OCI-M2 (cell line): Measurements from ENCODE around the gene SS18.

Experiments used
- DNase-seq: peaks from one replicate; lab custom pipeline; 2025; ENCODE audit not compliant: unreplicated experiment; lab: John Stamatoyannopoulos, UW

SS18 gene

DNA sequence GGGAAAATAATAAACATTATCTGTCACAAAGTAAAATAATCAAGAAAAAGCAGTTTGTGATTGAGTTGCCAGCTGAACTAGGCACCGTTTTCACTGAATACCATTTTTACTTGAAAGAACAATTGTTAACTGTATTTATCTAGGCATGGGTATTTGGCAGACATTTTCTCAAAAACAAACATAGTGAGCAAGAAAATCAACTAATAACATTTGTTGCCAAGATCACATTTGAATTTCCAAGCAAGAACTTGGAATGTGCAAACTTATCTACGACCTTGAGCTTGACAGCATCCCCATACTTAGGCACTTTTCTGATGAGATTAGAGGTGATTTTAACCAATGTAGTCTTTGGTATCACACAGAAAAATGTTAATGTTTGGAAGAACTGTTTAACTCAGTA is 16.7 kb downstream of the SS18 start:
- no peak for DNase-seq

DNA sequence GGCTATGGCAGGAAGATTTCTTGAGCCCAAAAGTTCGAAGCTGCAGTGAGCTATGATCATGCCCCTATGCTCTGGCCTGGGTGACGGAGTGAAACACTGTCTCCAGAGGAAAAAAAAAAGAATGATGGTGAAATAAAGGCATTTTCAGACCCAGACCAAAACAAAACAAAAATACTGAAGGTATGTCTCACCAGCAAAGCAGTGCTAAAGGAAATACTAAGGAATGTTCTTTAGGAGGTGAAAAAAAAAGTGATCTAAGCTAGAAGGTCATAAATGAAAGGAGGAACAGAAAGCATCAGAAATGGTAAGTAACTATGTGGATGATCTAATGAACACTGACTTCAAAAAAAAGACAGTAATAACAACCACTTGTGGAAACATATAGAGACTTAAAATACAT is 18.7 kb downstream of the SS18 start:
- no peak for DNase-seq

DNA sequence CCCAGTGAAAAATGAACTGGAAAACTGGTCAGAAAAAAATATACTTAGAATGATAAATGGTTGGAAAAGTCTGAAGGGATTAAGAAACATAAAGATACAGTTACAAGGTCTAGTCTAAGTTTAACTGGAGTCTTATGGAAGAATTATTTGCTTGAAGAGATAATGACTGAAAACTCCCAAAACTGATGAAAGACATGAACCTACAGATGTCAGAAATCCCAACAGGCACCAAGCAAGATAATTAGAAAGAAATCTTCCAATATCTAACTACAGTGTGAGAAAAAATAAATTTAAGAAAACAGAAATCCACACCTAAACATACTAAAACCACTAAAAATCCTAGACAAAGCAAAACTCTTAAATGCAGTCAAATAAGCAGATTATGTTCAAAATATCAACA is 19.4 kb downstream of the SS18 start:
- no peak for DNase-seq

DNA sequence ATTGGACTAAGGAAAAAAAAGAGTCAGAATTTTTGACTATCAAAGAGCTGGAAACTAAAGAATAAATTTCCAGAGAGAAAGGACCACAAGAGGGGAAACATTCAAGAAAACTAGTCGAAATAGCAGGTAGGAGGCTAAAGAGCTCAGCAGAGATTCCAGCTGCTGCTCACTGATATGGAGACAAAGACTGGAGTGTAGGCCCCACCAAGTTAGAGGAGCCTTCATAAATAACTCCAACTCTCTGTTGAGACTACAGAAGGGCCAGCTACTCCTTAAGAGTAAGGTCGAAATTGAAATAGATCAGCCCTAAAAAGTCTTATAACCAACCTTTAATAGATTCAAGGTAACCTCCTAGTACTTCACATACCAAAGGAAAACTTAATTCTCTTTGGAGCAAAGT is 31.1 kb downstream of the SS18 start:
- no peak for DNase-seq

DNA sequence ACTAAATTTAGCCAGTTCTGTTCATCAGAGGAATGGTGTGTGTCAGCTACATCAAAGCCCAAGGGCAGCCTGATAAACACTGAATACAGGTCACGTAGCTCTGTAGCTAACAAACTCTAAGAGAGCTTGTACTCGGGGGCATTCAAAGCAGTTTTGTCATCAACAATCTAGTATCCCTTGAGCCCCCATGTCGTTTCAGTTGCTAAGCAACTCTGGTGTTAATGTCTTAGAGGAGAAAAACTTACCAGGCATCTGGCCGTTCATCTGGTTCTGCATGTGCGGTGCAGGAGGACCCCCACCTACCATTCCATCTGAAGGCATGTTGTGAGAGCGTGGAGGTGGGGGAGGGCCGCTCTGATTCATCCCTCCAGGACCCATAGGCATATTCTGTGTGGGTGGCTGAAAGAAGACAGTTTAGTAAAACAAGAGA is 33.1 kb downstream of the SS18 start:
- no peak for DNase-seq

DNA sequence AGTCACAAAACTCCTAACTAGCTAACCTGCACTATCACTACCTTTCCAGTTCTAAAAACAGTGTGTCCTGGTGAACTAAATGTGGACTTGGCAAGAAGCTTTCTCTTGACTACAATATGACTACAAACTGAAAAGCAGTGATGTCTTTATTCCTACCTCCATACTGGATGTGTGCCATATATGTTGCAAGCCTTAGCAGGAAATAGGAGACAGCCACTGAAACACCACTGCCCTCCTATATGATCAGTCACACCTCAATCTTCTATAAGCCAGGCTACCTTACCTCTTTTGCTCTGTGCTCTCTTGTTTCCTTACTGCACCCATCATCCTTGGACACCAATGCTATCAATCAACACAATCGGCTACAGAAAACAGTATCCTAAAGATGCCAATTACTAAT is 34.1 kb downstream of the SS18 start:
- DNase-seq: no peak

DNA sequence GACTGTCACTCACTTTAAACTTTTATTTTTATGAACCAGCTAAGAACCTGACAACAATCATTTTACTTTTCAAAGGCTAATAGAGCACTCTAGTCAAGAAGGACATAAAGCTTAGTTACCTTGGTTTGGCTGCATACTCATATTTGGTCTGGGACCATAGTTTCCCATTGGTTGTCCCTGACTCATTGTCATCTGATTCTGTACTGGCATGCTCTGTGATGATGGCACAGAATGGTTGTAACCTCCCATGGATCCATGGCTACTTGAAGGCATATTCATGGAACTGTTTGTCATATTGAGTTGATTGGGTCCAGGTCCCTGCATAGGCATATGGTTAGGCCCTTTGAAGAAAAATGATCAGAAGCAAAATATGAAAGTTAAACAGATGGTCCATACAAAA is 37.9 kb downstream of the SS18 start:
- DNase-seq: no peak

DNA sequence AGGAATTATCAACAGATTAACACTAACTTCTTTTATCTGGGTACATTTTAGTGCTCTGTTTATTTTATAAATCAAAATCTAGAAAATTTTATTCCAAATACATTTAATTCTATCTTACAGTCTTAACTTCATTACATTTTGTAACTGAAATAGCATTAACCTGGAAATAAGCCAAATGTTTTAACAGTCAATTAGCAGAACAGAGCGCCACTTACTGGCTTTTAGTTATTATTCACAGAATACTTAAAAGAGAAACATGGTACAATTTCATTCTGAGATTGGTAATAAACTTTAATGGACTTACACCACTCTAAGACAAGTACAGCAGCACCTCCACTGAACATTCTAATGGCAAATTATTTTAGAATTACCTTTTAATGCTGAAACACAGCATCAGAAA is 38.6 kb downstream of the SS18 start:
- no peak for DNase-seq

DNA sequence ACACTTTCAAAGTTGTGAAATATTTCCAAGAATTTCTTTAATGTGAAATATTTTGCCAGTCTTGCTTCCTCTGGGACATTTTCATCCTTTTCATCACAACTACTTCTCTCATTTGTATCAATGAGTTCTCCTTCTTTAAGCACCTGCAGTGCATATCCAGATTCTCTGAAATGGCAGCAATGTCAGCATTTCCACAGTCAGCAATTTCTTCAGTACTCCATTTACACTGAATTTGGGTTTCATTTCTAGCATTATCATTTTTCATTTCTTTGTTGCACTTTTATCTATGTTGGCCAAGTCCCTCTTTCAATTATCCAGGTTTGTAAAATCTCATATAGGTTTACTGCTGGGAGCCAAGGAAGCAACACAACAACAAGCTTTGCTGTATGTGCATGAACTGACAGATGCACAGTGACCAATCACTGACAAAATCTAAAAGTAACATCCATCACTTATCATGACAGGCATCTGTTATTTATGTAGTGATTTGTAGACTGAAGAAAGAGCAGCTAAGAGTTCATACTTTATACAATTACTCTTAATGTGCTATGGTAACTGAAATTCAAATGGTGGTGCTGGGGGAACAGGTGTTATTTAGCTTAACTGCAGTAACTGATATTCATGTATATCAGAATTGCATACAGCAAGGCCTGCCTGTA is 43.9 kb downstream of the SS18 start:
- no peak for DNase-seq

DNA sequence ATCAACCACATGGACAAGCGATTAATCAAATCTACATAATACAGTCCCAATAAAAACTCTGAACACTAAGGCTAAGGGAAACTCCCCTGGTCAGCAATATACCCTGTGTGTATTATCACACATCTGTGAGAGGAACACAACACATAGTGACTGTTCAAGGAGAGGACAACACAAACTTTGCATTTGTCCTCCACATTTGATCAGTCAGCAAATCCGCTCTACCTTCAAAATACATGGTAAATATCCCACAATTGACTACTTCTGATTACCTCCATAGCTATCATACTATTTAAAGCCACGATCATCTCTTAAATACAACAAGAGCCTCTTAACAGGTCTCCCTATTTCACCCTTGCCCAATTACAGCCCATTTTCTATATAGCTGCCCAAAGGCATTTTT is 45.6 kb downstream of the SS18 start:
- no peak for DNase-seq

DNA sequence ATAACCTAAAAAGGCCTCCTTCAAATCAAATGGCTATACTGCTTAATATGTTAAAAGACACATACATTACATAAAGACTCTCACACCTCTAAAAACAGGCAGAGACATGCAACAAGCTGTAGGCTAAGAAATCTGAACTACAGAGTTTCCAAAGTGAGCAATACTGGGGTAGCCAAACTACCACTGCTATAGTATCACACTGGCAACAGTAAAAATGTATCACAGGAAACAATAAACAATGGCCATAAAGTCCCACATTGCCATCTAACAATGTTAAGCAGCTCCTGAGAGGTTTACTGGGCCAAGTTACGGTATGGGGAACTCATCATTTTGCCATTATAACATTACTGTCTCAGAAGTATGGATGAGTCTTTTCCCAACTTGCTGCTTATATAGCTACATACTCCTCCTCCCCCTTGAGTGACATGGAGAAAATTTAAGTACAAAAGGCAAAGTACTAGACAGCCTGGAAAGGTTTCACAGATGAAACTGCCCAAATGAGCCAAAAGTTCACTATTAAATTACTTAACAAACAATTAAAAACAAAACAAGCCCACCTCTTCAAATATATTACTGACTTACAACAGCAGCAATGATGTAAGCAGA is 50.3 kb downstream of the SS18 start:
- DNase-seq: no peak

DNA sequence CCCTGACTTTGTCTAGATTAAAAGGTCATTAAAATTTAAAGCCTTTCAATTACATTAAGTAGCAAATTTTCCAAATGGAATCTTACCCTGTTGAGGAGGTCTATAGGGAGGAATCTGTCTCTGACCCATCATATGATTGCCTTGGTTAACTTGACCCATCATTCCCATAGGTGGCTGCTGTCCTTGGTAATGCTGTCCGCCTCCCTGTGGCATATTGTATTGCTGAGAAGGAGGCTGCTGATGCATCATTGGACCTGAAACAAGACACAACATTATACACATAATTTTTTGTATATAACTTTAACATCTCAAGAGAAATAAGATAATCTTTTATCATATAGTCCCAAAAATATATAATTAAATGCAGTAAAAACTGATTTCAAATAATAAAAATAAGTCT is 51.2 kb downstream of the SS18 start:
- DNase-seq: no peak

DNA sequence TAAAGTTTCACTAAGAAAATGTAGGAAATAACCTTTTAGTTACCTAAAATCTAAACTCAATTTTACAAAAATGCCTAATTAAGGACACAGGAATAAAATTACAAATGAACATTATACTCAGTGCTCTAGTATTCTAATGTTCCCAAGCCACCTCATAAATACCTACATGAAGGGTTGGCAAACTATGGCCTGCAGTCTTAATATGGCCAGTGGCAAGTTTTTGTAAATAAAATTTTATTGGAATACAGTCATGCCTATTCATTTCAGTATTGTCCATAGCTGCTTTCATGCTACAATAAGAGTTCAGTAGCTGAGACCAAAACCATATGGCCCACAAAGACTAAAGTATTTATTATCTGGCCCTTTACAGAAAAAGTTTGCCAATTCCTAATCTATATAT is 53.8 kb downstream of the SS18 start:
- DNase-seq: no peak

DNA sequence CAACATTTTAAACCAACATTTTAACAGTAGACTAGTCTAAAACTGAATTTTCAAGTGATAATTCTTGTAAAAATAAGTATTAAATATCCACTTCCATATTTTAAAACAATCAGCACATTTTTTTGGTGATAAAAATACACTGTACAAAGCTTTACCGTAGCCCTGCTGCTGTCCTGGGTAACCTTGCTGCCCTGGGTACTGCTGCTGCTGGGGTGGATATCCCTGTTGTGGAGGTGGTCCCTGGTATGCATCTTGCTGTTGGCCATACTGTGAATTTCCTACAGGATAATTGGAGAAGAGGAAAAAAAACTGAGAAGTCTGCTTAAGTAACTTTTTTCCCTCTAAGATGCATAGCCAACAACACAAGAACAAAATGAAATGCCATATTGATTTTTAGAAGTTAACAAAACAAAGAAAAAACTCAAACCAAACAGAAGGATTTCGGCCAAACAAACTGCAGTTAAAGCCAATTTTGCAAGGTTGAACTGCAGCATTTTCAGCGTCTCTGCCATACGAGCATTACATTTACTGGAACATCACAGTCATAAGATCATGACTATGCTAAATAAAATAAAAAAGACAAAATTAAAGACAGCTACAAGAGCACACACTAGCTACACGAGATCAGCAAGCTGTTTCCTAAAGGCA is 55.4 kb downstream of the SS18 start:
- DNase-seq: no peak

DNA sequence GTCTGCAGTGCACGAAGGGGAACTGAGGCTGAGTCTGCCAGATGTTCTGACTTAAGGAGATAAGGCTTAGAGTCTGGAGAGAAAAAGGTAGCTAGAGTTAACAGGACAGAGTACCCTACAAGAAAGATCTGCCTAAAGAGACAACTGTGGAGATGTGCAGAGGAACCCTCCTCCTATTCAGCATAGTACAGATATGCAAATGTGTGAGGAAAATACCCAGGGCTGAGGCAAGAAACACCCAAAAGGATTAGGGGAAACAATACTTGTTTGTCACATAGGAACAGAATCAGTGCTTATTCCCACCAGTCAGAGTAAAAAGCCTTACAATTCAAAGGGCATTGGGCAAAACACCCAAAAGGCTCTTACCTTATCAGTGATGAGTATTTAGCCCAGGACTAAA is 67.8 kb downstream of the SS18 start:
- DNase-seq: no peak

DNA sequence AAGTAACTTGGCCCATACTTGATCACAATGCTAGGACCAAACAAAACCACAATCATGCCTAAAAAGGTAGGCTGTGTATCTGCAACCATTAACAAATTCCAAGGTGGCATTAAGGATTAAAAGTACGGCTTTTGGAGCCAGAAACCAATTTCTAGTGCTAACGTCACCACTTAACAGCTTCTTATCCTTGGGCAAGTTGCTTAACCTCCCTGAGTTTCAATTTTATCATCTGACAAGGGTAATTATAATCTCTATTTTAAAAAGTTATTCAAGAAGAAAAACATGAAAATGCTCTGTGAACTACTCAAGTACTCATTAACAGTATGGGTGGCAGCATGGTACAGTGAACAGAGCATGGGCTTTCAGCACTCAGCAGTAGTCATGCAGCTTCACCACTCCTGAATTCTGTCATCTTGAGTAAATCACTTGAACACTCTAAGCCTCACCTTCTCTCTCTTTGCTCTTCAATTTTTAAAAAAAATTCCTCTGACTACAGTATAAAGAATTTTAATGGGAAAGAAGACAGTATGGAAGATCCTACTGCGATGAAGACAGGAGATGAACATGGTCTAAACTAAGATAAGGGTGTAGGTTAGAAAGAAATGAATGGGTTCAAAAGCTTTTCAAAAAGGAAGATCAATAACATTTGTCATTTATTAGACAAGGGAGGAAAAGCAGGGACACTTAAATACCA is 69.2 kb downstream of the SS18 start:
- DNase-seq: no peak

DNA sequence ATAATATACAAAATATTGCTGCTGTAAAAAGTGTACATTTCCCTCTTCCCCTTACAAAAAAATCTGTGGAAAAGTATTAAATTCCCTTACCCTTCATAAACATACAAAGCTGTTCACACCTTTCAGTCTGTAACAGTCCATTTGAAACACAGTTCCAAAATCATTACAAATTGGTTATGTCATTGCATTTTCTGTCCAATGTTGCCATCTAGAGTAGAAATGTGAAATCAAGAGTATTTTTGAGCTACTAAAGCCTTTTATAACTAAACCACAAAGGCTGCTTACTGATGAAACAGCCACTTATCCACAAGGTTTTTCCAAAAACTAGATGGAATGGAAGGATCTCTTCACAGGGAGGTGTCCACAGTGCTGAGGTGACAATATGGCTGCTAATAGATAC is 72.5 kb downstream of the SS18 start:
- no peak for DNase-seq

DNA sequence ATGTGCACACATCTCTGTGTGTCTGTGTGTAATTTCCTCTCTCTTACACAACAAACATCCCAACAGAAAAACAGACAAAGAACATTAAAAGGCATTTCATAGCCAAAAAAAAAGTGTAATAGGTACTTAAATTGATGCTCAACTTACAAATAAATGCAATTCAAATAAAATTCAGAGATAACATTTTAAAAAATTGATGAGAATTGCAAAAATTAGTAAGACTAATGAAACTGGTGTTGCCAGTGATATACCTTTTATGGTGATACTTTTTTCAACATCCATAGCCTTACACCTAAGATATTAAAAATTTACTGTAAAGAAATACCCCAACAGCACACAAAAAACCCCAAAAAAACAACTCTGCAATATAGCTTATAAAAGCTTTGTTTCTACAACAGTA is 76.0 kb downstream of the SS18 start:
- DNase-seq: no peak

DNA sequence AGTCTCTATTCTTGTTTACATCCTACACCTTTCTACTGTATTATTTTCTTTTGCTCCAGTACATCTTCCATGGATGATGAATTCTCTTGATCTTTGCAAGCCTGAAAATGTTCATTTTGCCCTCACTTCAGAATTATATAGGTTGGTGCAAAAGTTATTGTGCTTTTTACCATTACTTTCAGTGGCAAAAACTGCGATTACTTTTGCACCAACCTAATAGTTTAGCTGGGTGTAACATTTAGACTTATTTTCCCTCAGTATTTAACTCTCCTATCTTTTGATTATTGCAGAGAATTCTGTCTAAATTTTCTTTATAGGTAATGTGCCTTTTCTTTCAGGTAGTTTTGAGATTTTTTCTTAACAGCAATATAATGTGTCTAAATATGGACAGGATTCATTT is 81.8 kb downstream of the SS18 start:
- DNase-seq: no peak

DNA sequence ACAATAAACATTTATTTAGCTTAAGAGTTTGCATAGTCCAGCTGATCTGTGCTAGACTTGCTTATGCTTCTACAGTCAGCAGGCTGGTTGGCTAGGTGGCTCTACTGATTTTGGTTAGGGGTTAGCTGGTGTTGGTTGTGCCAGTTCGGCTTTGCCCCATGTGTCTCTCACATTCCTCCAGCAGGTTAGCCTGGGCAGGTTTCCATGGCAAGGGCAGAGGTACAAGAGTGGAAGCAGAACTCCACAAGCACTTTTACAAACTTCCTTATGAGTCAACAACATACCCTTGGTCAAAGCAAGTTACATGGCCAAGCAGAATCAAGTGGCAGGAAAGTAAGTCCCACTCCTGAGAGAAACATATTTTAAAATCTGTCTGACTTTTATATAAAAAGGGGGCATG is 82.3 kb downstream of the SS18 start:
- DNase-seq: no peak

DNA sequence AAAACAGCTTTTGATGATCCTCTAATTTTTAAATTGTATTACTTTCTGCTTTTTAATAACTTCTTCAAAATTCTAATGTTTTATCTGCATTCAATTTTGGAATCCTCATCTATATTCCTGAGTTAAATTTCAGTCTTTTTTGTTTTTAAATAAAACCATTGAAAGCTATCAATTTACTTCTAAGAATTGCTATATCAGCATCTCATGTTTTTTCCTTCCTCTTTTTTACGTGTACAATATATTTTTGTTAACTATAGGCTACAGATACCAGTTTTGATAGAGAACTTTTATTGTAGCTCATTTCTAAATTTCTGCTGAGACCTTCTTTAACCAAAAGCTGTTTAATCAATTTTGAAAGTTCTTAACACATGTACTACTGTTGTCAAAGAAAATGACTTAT is 84.5 kb downstream of the SS18 start:
- no peak for DNase-seq

DNA sequence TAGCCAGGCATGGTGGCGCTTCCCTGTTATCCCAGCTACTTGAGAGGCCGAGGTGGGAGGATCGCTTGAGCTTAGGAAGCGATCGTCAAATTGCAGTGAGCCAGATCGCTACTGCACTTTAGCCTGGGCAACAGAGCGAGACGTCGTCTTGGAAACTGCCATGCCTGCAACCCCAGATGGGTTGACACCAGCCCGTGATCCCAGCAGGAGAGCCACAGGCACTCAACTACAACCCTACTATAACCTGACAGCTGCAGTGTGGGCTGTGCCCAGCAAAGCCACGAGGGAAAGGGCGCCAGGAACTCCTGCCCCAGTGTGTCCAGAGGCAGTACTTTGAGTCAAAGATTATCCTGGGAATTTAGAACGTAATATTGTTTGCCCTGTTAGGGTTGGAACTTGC is 85.6 kb downstream of the SS18 start:
- no peak for DNase-seq
